GM23338 (cell line): ENCODE measurements around the gene TNFSF9. TPM values are rescaled to one million over a fixed set of nuclear protein-coding genes. Genes with fewer than 3 reads are reported as not detected.

Experiments used
- ATAC-seq: fragments of 200-7000 bp; cut with Tn5 transposase; 3 replicates; pipeline ENCODE4 v1.9.1; 2020
- DNase-seq: peaks from one replicate; pipeline ENCODE4 v3.0.0-alpha.2; 2015; ENCODE audit warnings: low spot score
- H2AFZ ChIP-seq: fragments of 200-600 bp; sonication (generic); 2 replicates; pipeline ENCODE4 v1.8.0; 2016; ENCODE audit warnings: antibody characterized with exemption, mild to moderate bottlenecking, moderate library complexity
- H3F3A ChIP-seq: fragments of 200-600 bp; sonication (generic); replicated peaks from 2 replicates; pipeline ENCODE4 v1.8.0; 2017; ENCODE audit warnings: antibody characterized with exemption, mixed run types, low read depth
- H3K27ac ChIP-seq: fragments of 200-600 bp; sonication (generic); 2 replicates; pipeline ENCODE4 v1.6.1; 2016; ENCODE audit warnings: low read depth
- H3K27me3 ChIP-seq: fragments of 200-600 bp; sonication (generic); 2 replicates; pipeline ENCODE4 v1.8.0; 2016; ENCODE audit warnings: mild to moderate bottlenecking, mixed run types, moderate library complexity; ENCODE audit not compliant: insufficient read depth
- H3K36me3 ChIP-seq: fragments of 200-600 bp; sonication (generic); 2 replicates; pipeline ENCODE4 v1.8.0; 2016; ENCODE audit warnings: mild to moderate bottlenecking; ENCODE audit not compliant: insufficient read depth
- H3K4me1 ChIP-seq: fragments of 200-600 bp; sonication (generic); 2 replicates; pipeline ENCODE4 v1.8.0; 2016; ENCODE audit warnings: mild to moderate bottlenecking, moderate library complexity; ENCODE audit not compliant: insufficient read depth
- H3K4me2 ChIP-seq: fragments of 200-600 bp; sonication (generic); 2 replicates; pipeline ENCODE4 v1.7.1; 2017; ENCODE audit warnings: mixed run types
- H3K4me3 ChIP-seq: fragments of 200-600 bp; sonication (generic); 2 replicates; pipeline ENCODE4 v1.6.1; 2016; ENCODE audit warnings: mixed run types
- H3K79me2 ChIP-seq: fragments of 200-600 bp; sonication (generic); replicated peaks from 2 replicates; pipeline ENCODE4 v1.8.0; 2017; ENCODE audit warnings: mild to moderate bottlenecking; ENCODE audit not compliant: insufficient read depth
- H3K9me2 ChIP-seq: fragments of 200-600 bp; sonication (generic); 2 replicates; pipeline ENCODE4 v1.8.0; 2017; ENCODE audit not compliant: insufficient read depth
- H4K20me1 ChIP-seq: fragments of 200-600 bp; sonication (generic); replicated peaks from 2 replicates; pipeline ENCODE4 v1.8.0; 2017; ENCODE audit warnings: mild to moderate bottlenecking; ENCODE audit not compliant: insufficient read depth
- H3K27ac Mint-ChIP-seq: 2 replicates; pipeline ENCODE4 v1.8.0; 2020; ENCODE audit warnings: inconsistent platforms, mild to moderate bottlenecking, moderate library complexity, mixed read lengths
- H3K27me3 Mint-ChIP-seq: 3 replicates; pipeline ENCODE4 v1.8.0; 2022; ENCODE audit warnings: low read depth, mild to moderate bottlenecking, moderate library complexity, mixed read lengths, inconsistent platforms; ENCODE audit not compliant: insufficient read depth, poor library complexity
- H3K36me3 Mint-ChIP-seq: 3 replicates; pipeline ENCODE4 v1.8.0; 2021; ENCODE audit warnings: low read depth, mild to moderate bottlenecking, inconsistent platforms, moderate library complexity, mixed read lengths
- H3K4me1 Mint-ChIP-seq: 3 replicates; pipeline ENCODE4 v1.8.0; 2020; ENCODE audit warnings: mild to moderate bottlenecking, inconsistent platforms, mixed read lengths
- H3K4me3 Mint-ChIP-seq: 3 replicates; pipeline ENCODE4 v1.8.0; 2021; ENCODE audit warnings: moderate library complexity, mild to moderate bottlenecking, inconsistent platforms, mixed read lengths
- H3K9me3 Mint-ChIP-seq: 3 replicates; pipeline ENCODE4 v1.8.0; 2020; ENCODE audit warnings: moderate library complexity, mild to moderate bottlenecking, inconsistent platforms, mixed read lengths
- CREB1 ChIP-seq: fragments of 250-450 bp; sonication (Bioruptor Pico); IDR thresholded peaks from 2 replicates; pipeline ENCODE4 v1.5.0; 2020; ENCODE audit warnings: low read depth, mild to moderate bottlenecking, moderate library complexity
- EZH2 ChIP-seq: fragments of 200-600 bp; sonication (generic); IDR thresholded peaks from one replicate; pipeline ENCODE4 v1.8.0; 2017; ENCODE audit warnings: antibody characterized with exemption, mild to moderate bottlenecking, low read depth; ENCODE audit not compliant: unreplicated experiment
- EZH2phosphoT487 ChIP-seq: fragments of 200-600 bp; sonication (generic); IDR thresholded peaks from one replicate; pipeline ENCODE4 v1.8.1; 2018; ENCODE audit warnings: antibody characterized with exemption; ENCODE audit not compliant: unreplicated experiment
- JUNB ChIP-seq: IDR thresholded peaks from one replicate; pipeline ENCODE4 v1.6.1; 2016; ENCODE audit warnings: antibody characterized with exemption; ENCODE audit not compliant: unreplicated experiment
- NANOG ChIP-seq: IDR thresholded peaks from 2 replicates; pipeline ENCODE4 v1.6.1; 2016; ENCODE audit warnings: antibody characterized with exemption, borderline replicate concordance
- POLR2AphosphoS5 ChIP-seq: IDR thresholded peaks from 2 replicates; pipeline ENCODE4 v1.6.1; 2016; ENCODE audit warnings: antibody characterized with exemption, low read depth
- REST ChIP-seq: IDR thresholded peaks from one replicate; pipeline ENCODE4 v1.6.1; 2018; ENCODE audit warnings: antibody characterized with exemption; ENCODE audit not compliant: unreplicated experiment
- STAT1 ChIP-seq: IDR thresholded peaks from one replicate; pipeline ENCODE4 v1.6.1; 2016; ENCODE audit warnings: antibody characterized with exemption; ENCODE audit not compliant: unreplicated experiment
- ZNF331 ChIP-seq: fragments of 250-450 bp; sonication (Bioruptor Pico); IDR thresholded peaks from 2 replicates; pipeline ENCODE4 v1.5.0; 2020; ENCODE audit warnings: low read depth, mild to moderate bottlenecking, moderate library complexity
- polyA plus RNA-seq: library from polyadenylated mRNA; unstranded; fragments of >200 nt; fragmentation: Nextera tagmentation; extraction: Ambion mirVana; gene quantifications from 2 replicates; pipeline ENCODE4 v1.2.1, GENCODE V29; 2016
- total RNA-seq: library from RNA; depleted of rRNA; stranded (reverse); fragments of >200 nt; shearing (Covaris generic); gene quantifications from 2 replicates; pipeline ENCODE4 v1.2.3, GENCODE V29; 2014
- TF ChIP-seq, protein P1 (sequence below), 2 experiments: fragments of 200-600 bp in 1 of 2; sonication (generic) in 1 of 2; conservative IDR thresholded peaks; 2 replicates each; pipeline versions ENCODE4 v1.5.1 to v1.6.1; 2016 to 2017; ENCODE audit warnings: antibody characterized with exemption in 2 of 2, low read depth in 2 of 2, mild to moderate bottlenecking in 2 of 2, moderate library complexity in 1 of 2

Gene TNFSF9
- total and polyA plus RNA-seq, 2 experiments from 2014 or later = 2.6 to 9.1 TPM

DNA sequence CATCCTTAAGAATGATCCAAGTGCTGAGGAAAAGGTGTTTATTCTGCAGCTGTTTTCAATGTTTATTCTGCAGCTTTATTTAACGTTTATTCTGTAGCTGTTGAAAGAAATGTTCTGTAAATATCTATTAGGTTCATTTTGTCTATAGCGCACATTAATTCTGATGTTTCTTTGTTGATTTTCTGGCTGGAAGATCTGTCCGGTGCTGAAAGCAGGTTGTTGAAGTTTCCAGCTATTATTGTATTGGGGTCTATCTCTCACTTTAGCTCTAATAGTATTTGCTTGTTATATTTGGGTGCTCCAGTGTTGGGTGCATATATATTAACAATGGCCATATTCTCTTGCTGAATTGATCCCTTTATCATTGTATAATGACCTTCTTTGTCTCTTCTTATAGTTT is 39.9 kb downstream of the TNFSF9 start:
- Mint-ChIP-seq H3K9me3 (peaks cover 68% of the 10 kb centered on the region), H3K36me3 (peaks cover 14% of the 10 kb centered on the region; the same call in 2 of the 3 replicates), H3K4me1 (no peaks in the 10 kb centered on the region), H3K27me3 (no peaks in the 10 kb centered on the region), H3K4me3 (no peak overlapping the region), H3K27ac (no peak overlapping the region)
- Histone ChIP-seq H3K9me2 (no peaks in the 10 kb centered on the region; the same call in 1 of the 2 replicates), H3K27me3 (no peaks in the 10 kb centered on the region), H2AFZ (no peak overlapping the region), H3F3A (no peaks in the 10 kb centered on the region), H3K4me1 (peaks cover 14% of the 10 kb centered on the region), H4K20me1 (no peaks in the 10 kb centered on the region), H3K36me3 (no peaks in the 10 kb centered on the region), H3K4me3 (no peak overlapping the region), H3K27ac (no peak overlapping the region), H3K4me2 (no peak overlapping the region), H3K79me2 (no peaks in the 10 kb centered on the region)
- TF ChIP-seq NANOG (no peak), JUNB (no peak), STAT1 (no peak), REST (no peak), EZH2 (no peak), ZNF331 (CRISPR knock-in tag) (no peak), CREB1 (CRISPR knock-in tag) (no peak)
- TF ChIP-seq, protein P1, sequence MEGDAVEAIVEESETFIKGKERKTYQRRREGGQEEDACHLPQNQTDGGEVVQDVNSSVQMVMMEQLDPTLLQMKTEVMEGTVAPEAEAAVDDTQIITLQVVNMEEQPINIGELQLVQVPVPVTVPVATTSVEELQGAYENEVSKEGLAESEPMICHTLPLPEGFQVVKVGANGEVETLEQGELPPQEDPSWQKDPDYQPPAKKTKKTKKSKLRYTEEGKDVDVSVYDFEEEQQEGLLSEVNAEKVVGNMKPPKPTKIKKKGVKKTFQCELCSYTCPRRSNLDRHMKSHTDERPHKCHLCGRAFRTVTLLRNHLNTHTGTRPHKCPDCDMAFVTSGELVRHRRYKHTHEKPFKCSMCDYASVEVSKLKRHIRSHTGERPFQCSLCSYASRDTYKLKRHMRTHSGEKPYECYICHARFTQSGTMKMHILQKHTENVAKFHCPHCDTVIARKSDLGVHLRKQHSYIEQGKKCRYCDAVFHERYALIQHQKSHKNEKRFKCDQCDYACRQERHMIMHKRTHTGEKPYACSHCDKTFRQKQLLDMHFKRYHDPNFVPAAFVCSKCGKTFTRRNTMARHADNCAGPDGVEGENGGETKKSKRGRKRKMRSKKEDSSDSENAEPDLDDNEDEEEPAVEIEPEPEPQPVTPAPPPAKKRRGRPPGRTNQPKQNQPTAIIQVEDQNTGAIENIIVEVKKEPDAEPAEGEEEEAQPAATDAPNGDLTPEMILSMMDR (conservative IDR thresholded peaks at IDR 0.05; ENCODE audit: low read depth in 2 of 2) = no peak
- DNase-seq (no peak), ATAC-seq (no peak)

DNA sequence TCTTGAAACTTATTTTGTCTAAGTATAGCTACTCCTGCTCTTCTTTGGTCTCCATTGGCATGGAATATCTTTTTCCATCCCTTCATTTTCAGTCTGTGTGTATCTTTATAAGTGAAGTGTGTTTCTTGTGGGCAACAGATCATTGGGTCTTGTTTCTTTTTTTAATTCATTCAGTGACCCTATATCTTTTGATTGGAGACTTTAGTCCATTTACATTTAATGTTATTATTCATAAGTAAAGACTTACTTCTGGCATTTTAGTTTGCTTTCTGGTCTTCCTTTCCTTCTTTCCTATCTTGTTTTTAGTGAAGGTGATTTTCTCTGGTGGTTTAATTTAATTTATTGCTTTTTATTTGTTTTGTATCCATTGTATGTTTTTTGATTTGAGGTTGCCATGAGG is 40.3 kb downstream of the TNFSF9 start:
- Histone ChIP-seq H3K79me2 (no peaks in the 10 kb centered on the region), H3F3A (no peaks in the 10 kb centered on the region), H3K27ac (no peak overlapping the region), H2AFZ (no peak overlapping the region), H4K20me1 (no peaks in the 10 kb centered on the region), H3K36me3 (no peaks in the 10 kb centered on the region), H3K4me2 (no peak overlapping the region), H3K27me3 (no peaks in the 10 kb centered on the region), H3K4me1 (peaks cover 18% of the 10 kb centered on the region), H3K9me2 (no peaks in the 10 kb centered on the region; the same call in 1 of the 2 replicates), H3K4me3 (no peak overlapping the region)
- no peak overlapping the region for H3K27ac Mint-ChIP-seq
- peaks cover 14% of the 10 kb centered on the region; the same call in 2 of the 3 replicates for H3K36me3 Mint-ChIP-seq
- no peak overlapping the region for H3K4me3 Mint-ChIP-seq
- ATAC-seq (no peak), DNase-seq (no peak)
- TF ChIP-seq EZH2phosphoT487 = no peak
- TF ChIP-seq POLR2AphosphoS5 = no peak
- peaks cover 63% of the 10 kb centered on the region for H3K9me3 Mint-ChIP-seq
- no peaks in the 10 kb centered on the region for H3K4me1 Mint-ChIP-seq
- no peaks in the 10 kb centered on the region for H3K27me3 Mint-ChIP-seq
